HK-2 (cell line): ENCODE results near the gene N4BP2.
"Not testable (repeated sequence)": the region's sequence is repeated elsewhere in the genome, so short reads cannot be mapped to it uniquely, and the experiment has no call there.

ENCODE experiments used
- DNase-seq: peaks from one replicate; pipeline ENCODE4 v3.0.0-alpha.2; 2018; ENCODE audit not compliant: unreplicated experiment

Gene N4BP2

DNA sequence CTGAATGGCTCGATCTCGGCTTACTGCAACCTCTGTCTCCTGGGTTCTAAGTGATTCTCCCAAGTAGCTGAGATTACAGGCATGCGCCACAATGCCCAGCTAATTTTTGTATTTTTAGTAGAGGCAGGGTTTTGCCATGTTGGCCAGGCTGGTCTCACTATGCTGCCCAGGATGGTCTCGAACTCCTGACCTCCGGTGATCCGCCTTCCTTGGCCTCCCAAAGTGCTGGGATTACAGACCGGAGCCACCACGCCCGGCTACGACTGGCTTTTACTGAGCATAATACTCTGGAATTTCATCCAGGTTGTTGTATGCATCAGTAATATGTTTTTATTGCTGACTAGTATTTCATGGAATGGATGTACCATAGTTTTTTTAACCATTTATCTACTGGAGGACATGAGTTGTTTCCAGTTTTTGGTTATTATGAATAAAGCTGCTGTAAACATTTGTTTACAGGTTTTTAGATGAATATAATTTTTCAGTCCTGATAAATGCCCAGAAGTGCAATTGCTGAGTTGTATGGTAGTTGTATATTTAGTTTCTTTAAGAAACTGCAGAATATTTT is 31.2 kb downstream of the N4BP2 start:
- DNase-seq = no peak

DNA sequence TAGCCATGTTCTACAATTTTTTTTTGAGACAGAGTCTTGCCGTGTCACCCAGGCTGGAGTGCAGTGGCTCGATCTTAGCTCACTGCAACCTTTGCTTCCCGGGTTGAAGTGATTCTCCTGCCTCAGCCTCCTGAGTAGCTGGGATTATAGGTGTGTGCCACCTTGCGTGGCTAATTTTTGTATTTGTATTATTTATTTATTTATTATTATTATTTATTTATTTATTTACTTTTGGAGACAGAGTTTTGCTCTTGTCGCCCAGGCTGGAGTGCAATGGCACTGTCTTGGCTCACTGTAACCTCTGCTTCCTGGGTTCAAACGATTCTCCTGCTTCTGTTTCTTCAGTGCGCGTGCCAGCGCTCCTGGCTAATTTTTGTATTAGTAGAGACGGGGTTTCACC is 36.8 kb downstream of the N4BP2 start:
- DNase-seq = not testable (repeated sequence)

DNA sequence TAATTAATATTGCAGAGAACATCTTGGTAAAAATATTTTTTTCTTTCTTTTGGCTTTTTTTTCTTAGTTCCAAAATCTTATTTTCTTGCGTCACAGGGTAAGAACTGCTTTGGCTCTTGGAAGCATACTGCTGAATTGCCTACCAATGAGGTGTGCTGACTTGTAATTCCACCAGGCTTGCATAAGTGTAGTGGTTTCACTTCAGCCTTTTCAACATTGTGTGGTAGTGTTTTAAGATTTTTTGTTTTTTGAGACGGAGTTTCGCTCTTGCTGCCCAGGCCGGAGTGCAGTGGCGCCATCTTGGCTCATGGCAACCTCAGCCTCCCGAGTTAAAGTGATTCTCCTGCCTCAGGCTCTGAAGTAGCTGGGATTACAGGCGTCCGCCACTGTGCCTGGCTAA is 42.4 kb downstream of the N4BP2 start:
- no peak for DNase-seq

DNA sequence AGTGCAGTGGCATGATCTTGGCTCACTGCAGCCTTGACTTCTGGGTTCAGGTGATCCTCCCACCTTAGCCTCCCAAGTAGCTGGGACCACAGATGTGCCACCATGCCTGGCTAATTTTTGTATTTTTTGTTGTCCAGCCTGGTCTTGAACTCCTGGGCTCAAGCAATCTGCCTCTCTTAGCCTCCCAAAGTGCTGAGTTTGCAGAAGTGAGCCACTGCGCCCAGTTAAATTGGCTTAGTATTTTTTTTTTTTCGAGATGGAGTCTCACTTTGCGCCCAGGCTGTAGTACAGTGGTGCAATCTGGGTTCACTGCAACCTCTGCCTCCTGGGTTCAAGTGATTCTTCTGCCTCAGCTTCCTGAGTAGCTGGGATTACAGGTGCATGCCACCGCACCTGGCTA is 50.5 kb downstream of the N4BP2 start:
- DNase-seq = not testable (repeated sequence)

DNA sequence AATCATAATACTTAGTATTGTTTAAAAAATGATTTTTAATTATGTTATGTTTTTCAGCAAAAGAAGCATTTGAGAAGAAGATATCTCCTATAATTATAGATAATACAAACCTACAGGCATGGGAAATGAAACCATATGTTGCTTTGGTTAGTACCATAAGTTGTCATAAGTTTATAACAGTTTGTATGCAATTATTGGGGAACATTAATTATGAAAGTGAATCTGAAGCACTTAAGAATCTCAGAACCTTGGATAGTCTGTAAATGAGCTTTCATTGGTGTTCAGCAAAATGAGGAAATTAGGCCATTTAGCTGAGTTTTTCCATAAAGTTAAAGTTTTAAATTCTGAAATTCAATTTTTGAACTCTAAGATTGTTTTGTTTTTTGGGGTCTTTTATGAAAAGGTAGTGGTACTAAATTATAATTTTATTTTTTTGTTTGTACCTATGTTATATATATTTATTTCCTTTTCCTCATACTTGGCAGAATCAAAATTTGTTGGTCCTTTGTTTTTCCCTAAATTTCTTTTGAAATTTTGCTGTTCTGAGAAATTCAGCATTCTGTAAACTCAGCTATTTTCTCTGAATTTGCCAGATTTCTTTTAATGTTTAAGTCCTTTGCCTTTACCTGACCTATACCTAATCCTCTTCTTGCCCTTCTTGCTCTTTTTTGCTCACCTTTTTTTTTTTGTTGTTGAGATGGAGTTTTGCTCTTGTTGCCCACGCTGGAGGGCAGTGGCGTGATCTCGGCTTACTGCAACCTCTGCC is 55.6 kb downstream of the N4BP2 start:
- no peak for DNase-seq

DNA sequence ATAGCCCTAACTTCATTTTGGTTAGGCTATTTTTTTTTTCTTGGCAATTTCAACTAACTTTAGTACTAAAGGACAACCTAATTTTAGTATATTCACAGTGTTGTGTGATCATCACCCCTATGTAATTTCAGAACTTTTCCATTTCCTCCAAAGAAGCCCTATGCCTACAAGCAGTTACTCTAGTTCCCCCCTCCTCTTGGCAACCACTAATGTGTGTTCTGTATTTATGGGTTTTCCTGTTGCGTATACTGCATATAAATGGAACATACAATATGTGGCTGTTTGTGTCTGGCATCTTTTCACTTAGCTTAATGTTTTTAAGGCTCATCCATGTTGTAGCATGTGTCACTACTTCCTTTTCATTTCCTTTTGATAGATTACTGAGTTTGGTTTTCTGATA is 57.6 kb downstream of the N4BP2 start:
- DNase-seq = no peak

DNA sequence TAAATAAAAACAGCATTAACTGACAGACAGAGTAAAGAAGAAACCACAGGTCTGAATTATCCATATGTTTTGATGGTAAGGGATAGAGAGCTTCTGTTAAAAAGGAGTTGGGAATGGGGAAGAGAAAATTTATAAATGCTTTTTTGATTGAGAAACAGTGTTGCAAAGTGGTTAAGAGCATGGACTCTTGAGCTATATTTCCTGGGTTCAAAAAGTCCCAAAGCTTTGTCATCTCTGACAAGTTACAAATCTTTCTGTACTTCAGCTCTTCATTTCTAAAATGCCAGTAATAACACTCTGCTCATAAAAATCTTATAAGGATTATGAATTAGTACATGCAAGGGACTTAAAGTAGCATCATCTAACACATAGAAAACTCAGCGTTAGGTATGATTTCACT is 62.2 kb downstream of the N4BP2 start:
- DNase-seq = no peak

DNA sequence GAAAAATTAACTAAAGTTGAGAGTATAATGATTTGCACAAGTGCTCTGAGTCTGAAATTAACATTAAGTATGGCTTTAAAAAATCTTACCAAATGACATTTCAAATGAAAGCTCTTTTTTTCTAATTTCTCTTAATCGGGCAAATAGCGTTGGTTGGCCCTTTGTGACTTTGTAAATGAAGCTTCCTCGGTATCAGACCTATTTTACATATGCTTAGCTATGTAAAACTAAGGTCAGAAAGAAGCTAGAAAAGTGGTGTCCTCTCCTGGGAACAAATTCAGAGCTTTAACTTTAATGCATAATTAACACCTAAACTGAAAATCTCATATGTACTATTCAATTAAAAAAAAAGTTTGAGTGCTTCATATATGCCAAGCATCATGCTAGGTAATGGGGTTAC is 62.7 kb downstream of the N4BP2 start:
- no peak for DNase-seq

DNA sequence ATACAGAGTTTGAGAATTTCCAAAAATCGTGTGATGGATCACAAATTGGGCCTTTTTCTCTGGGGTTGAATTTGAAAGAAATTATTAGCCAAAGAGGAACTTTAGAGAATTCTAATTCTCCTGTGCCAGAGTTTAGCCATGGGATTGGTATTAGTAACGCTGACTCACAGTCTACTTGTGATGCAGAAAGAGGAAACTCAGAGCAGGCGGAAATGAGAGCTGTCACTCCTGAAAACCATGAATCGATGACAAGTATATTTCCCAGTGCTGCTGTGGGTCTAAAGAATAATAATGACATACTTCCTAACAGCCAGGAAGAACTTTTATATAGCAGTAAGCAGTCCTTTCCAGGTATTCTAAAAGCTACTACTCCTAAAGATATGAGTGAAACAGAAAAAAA is 64.9 kb downstream of the N4BP2 start:
- DNase-seq = peak; percentile 35

DNA sequence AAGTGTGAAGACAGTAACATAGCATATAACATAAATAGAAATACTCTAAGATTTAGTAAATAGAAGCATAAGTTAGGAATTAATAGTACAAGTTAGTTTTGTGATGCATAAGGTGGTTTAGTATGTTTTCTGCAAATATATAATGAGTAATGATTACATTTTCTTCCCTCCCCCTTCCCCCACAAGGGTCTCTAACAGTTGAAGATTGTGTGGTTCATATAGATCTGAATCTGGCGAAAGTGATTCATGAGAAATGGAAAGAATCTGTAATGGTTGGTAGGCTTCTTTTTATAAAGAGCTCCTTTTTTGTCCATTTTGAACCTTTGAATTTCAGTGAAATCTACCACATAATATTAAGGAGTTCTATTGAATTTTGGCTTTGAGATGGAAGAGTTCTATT is 66.3 kb downstream of the N4BP2 start:
- no peak for DNase-seq

DNA sequence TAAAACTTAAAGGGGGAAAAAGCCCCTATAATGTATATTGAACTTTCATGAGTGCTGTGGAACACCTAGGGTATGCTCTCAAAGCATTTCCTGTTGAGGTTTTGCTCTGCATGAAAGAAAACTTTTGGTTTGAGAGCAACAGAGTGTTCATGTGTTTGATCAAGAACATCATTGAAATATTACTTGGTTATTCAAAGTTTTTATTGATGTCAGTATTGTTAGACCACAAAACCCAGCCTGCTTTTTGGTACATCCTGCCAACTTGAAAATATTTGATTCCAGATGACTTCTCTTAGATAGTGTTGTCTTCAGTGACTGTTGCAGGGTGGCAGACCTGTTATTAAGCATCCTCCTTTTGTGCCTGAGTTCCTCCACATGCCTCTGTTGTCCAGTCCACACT is 68.0 kb downstream of the N4BP2 start:
- no peak for DNase-seq

DNA sequence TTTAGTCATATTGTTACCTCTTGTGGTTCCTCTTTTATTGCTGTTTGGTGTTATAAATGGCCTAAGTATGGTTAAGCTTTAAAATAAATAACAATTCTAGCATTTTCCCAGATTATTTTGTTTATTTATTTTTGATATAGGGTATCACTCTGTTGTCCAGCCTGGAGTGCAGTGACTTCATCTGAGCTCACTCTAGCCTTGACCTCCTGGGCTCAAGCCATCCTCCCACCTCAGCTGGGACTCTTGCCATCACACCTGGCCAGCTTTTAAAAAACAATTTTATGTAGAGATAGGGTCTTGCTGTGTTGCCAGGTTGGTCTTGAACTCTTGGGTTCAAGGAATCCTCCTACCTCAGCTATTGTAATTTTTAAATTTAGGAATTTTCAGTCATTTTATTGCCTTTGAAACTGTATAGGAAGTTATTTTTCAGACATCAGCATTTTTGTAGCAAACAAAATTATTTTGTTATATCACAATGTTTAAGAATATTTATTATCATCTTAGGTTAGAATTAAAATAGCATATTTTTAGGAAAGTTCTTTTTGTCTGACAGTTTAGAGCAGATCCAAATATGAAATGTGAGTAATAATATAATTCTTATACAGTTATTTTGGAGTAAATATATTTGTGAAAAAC is 73.9 kb downstream of the N4BP2 start:
- DNase-seq = no peak

DNA sequence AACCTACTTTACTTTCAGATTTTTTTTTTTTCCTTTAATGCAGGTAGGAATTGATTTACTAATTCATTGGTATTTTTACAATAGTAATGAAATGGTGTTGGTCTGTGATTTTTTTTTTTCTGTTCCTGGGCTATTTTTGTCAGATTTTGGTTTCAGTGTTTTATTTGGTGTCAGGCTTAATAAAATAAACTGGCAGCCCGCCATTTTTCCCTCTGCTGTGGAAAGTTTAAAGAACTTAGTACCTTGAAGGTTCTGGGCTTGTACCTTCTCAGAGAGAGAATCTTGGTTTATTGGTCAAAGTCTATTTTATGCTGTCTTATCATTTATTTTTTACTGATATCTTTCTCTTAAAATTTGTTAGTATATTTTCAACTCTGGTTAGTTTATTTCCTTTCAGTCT is 76.2 kb downstream of the N4BP2 start:
- no peak for DNase-seq

DNA sequence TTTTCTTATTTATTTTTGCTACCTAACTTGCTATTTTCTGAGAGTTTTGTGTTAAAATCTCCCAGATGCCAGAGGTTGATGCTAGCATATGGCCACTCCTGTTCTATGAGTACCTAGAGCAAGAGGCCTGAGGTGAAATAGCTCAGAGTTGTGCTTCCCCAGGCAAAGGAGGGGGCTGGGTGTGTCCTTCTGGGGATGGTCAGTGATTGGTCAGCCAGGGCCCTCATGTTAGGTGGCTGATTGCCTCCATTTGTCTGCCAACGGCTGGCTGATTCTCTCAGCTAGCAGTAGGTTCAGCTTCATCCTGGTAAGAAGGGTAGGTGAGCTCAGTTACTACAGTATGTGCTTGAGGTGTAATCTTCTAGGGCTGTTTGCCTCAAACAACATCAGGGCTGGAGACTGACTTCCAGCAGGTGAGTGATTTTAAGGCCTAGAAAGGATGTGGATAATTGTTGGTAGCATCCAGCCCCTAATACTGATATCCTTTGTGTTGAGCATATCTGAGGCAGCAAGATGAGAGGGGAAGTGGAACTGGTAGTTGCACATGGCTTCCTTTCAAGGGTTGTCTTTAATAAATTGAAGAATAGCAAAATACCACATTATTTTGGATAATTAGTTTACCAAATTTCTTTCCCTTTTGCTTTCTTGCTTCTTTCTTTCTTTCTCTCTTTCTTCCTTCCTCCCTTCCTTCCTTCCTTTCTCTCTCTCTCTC is 77.7 kb downstream of the N4BP2 start:
- DNase-seq = no peak

DNA sequence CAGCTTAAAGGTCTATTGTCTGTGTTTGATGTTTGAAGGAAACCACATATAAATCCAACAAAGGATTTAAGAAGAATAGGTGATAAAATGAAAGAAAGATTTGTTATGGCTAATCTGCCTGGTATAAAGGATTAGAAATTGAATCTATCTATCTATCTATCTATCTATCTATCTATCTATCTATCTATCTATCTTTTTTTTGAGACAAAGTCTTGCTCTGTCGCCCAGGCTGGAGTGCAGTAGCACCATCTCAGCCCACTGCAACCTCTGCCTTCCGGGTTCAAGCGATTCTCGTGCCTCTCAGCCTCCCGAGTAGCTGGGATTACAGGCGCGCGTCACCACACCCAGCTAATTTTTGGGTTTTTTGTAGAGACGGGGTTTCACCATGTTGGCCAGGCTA is 79.6 kb downstream of the N4BP2 start:
- DNase-seq = not testable (repeated sequence)

DNA sequence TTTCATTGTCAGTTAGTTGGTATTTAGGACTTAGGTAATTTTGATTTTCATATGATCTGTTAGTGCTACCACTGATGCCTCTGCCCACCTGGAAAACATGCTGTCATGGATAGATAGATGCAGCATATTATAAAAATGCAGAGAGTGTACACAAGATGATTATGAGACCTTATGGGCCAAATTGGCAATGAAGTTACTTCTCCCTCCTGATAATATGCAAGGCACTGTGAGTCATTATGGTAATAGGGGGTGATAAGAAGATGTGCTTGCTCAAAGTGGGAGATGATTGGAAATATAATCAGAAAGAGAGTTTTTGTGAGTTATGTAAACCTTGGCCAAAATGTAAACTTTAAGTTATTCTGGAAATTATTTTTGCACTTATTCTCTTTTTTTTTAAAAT is 83.5 kb downstream of the N4BP2 start:
- no peak for DNase-seq

DNA sequence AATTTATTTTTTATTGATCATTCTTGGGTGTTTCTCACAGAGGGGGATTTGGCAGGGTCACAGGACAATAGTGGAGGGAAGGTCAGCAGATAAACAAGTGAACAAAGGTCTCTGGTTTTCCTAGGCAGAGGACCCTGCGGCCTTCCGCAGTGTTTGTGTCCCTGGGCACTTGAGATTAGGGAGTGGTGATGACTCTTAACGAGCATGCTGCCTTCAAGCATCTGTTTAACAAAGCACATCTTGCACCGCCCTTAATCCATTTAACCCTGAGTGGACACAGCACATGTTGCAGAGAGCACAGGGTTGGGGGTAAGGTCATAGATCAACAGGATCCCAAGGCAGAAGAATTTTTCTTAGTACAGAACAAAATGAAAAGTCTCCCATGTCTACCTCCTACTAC is 83.9 kb downstream of the N4BP2 start:
- DNase-seq = not testable (repeated sequence)

DNA sequence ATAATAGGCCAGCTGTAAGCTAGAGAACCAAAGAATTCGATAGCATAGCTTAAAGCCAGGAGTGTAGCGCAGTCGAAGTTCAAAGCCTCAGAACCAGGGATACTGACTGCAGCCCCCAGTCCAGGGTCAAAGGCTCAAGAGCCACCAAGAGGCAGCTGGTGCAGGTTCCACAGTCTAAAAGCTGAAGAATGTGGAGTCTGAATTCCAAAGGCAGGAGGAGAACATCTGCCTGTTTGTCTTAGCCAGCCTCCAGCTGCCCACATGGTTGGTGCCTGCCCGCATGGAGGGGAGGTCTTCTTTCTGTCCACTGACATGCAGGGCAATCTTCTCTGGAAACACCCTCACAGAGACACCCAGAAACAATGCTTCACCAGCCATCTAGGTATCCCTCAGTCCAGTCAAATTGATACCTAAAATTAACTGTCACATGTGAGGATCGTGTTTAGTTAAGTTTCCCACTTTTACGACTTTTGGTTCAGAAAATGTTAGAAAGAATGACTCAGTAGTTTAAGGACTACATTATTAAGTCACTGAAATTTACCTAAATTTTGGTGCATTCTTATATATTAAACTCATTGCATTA is 87.4 kb downstream of the N4BP2 start:
- DNase-seq = no peak

DNA sequence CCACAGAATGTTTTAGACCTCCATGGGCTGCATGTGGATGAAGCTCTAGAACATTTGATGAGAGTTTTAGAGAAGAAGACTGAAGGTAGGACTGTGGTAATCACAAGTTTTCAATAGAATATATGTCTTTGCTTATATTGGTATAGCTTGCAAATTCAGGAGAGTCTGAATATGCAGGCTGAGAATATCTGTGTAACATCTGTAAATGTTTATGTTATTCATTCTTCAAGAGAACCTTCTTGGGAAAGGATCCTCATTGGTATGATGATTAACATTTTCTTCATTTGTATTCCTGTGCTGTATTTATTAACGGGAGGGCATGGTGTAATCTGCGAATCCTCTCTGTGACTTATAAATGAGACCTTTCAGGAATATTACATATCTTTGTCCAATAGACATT is 88.1 kb downstream of the N4BP2 start:
- DNase-seq = no peak

DNA sequence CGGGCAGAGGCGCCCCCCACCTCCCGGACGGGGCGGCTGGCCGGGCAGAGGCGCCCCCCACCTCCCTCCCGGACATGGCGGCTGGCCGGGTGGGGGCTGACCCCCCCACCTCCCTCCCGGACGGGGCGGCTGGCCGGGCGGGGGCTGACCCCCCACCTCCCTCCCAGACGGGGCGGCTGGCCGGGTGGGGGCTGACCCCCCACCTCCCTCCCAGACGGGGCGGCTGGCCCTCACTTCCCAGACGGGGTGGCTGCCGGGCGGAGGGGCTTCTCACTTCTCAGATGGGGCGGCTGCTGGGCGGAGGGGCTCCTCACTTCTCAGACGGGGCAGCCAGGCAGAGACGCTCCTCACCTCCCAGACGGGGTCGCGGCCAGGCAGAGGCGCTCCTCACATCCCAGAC is 90.8 kb downstream of the N4BP2 start:
- DNase-seq = not testable (repeated sequence)

DNA sequence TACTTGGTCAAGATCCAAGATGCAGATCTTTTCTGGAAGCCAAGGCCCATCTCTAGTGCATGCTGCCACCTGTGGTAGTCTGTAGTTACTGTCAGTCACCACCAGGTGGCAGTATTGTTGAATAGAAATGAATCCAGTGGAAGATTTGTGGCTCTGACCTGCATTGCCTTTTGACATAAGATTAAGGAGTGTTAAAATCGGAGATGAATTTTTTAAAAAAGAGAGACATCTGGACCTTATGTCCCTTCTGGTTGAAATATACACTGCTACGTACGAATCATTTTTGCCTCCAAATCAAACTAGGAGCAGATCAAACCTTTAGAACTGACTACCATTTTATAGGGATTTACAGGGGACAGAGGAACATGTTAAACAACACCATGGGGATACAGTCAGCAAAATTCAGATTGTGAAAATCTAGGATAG is 93.3 kb downstream of the N4BP2 start:
- peak; percentile 56 for DNase-seq

DNA sequence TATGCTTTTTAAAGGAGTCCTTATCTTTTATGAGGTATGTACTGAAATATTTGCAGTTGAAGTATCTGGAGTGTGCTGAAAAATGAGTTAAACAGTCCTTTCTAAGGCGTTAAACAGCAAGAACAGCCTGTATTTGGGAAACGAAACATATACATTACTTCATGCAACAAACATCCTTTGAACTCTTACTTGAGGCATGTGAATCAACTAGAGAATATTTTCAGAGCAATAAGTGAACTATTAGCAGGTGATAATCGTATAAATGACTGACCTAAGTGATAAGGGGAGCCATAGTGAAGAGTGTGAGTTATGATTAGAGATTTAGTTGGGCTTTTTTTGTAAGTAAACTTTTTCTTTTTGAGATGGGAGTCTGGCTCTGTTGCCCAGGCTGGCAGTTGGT is 94.3 kb downstream of the N4BP2 start:
- no peak for DNase-seq
